HEK293 (cell line): ENCODE measurements around the gene NAALADL2.

Experiments
- CTCF ChIA-PET: fragments of 350-600 bp; formaldehyde crosslinking; extraction: SDS; loops from one replicate; lab custom pipeline; 2021; ENCODE audit warnings: antibody characterized with exemption; lab: Yijun Ruan, JAX
- POLR2A ChIA-PET: fragments of 300-600 bp; formaldehyde crosslinking; extraction: SDS; loops from one replicate; lab custom pipeline; 2020; ENCODE audit warnings: antibody characterized with exemption, inconsistent platforms; lab: Yijun Ruan, JAX
- H3K27ac ChIP-seq: fragments of 200-500 bp; sonication (Bioruptor generic); 2 replicates; pipeline ENCODE4 v1.5.1; 2014; ENCODE audit warnings: low read depth, low read length, control low read depth, inconsistent platforms; ENCODE audit errors: extremely low read depth
- H3K36me3 ChIP-seq, 2 experiments: fragments of 200-500 bp in 1 of 2; sonication (Bioruptor generic) in 1 of 2; 1 replicate in 1 of 2; 2 replicates in 1 of 2; pipeline ENCODE4 v1.5.1; 2014 to 2017; ENCODE audit warnings: inconsistent platforms in 2 of 2, low read length in 2 of 2; ENCODE audit not compliant: control insufficient read depth in 2 of 2, insufficient read depth in 1 of 2
- H3K4me1 ChIP-seq: fragments of 200-500 bp; sonication (Bioruptor generic); 2 replicates; pipeline ENCODE4 v1.5.1; 2014; ENCODE audit warnings: mild to moderate bottlenecking, low read length, inconsistent platforms; ENCODE audit not compliant: control insufficient read depth, insufficient read depth
- H3K4me3 ChIP-seq: 2 replicates; pipeline ENCODE4 v1.5.1; 2011; ENCODE audit warnings: low read depth, mild to moderate bottlenecking, control low read depth, low read length, moderate library complexity
- H3K9me3 ChIP-seq: fragments of 200-500 bp; sonication (Bioruptor generic); 2 replicates; pipeline ENCODE4 v1.5.1; 2014; ENCODE audit warnings: low read depth, low read length, inconsistent platforms; ENCODE audit not compliant: control insufficient read depth, insufficient read depth
- IKZF3 ChIP-seq: fragments of 450-650 bp; IDR thresholded peaks from 2 replicates; pipeline ENCODE4 v1.5.0; 2018; ENCODE audit warnings: missing biosample characterization, mild to moderate bottlenecking, missing genetic modification characterization, moderate library complexity
- ZBTB17 ChIP-seq: fragments of 450-650 bp; formaldehyde crosslinking; IDR thresholded peaks from 2 replicates; pipeline ENCODE4 v1.5.1; 2016; ENCODE audit warnings: missing biosample characterization, missing genetic modification characterization
- ZBTB8A ChIP-seq: fragments of 450-650 bp; formaldehyde crosslinking; IDR thresholded peaks from 2 replicates; pipeline ENCODE4 v1.5.1; 2016; ENCODE audit warnings: missing biosample characterization, missing genetic modification characterization
- ZFP69B ChIP-seq: fragments of 450-650 bp; formaldehyde crosslinking; IDR thresholded peaks from 2 replicates; pipeline ENCODE4 v1.5.1; 2016; ENCODE audit warnings: missing biosample characterization, missing genetic modification characterization
- ZNF112 ChIP-seq: fragments of 450-650 bp; formaldehyde crosslinking; IDR thresholded peaks from 2 replicates; pipeline ENCODE4 v1.5.0; 2017; ENCODE audit warnings: missing biosample characterization, missing genetic modification characterization
- ZNF174 ChIP-seq: fragments of 450-650 bp; formaldehyde crosslinking; IDR thresholded peaks from 2 replicates; pipeline ENCODE4 v1.5.0; 2017; ENCODE audit warnings: missing biosample characterization, mild to moderate bottlenecking, missing genetic modification characterization
- ZNF398 ChIP-seq: fragments of 450-650 bp; formaldehyde crosslinking; IDR thresholded peaks from 2 replicates; pipeline ENCODE4 v1.5.1; 2017; ENCODE audit warnings: missing biosample characterization, missing genetic modification characterization
- ZNF514 ChIP-seq: fragments of 450-650 bp; formaldehyde crosslinking; IDR thresholded peaks from 2 replicates; pipeline ENCODE4 v1.5.1; 2016; ENCODE audit warnings: missing biosample characterization, missing genetic modification characterization
- ZNF692 ChIP-seq: fragments of 450-650 bp; formaldehyde crosslinking; IDR thresholded peaks from 2 replicates; pipeline ENCODE4 v1.5.1; 2016; ENCODE audit warnings: missing biosample characterization, missing genetic modification characterization
- TF ChIP-seq, protein P1 (sequence below): fragments of 450-650 bp; formaldehyde crosslinking; conservative IDR thresholded peaks from 2 replicates; pipeline ENCODE4 v1.5.1; 2016; ENCODE audit warnings: low read depth, missing biosample characterization, missing genetic modification characterization
- TF ChIP-seq, protein P2 (sequence below): fragments of 450-650 bp; formaldehyde crosslinking; IDR thresholded peaks from 2 replicates; pipeline ENCODE4 v1.5.1; 2016; ENCODE audit warnings: missing biosample characterization, missing genetic modification characterization
- TF ChIP-seq, protein P3 (sequence below): fragments of 450-650 bp; IDR thresholded peaks from 2 replicates; pipeline ENCODE4 v1.5.1; 2018; ENCODE audit warnings: missing biosample characterization, missing genetic modification characterization

NAALADL2 gene

DNA sequence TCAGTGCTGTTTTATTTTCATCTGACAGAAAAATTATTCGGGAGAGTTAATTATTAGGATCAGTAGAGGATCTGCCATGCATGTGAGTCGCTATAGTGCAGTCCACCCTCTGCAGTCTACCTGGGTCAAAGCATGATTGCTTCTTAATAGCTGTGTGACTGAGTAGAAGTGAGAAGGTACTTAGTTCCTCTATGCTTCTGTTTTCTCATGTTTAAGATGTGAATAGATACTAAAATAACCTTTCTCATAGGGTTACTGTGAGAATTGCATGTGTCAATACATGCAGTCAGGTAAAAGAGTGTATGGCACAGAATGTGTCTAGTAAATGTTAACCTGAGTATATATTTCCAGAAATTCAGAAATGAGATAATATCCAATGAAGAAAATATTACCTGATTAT is 435.7 kb downstream of the NAALADL2 start:
- H3K27ac ChIP-seq = no peak overlapping the region
- no peak for TF ChIP-seq ZBTB17 (tag by site-specific recombination)
- no peak for TF ChIP-seq ZNF398 (tag by site-specific recombination)
- TF ChIP-seq ZFP69B (tag by site-specific recombination) = no peak
- TF ChIP-seq, protein P1, sequence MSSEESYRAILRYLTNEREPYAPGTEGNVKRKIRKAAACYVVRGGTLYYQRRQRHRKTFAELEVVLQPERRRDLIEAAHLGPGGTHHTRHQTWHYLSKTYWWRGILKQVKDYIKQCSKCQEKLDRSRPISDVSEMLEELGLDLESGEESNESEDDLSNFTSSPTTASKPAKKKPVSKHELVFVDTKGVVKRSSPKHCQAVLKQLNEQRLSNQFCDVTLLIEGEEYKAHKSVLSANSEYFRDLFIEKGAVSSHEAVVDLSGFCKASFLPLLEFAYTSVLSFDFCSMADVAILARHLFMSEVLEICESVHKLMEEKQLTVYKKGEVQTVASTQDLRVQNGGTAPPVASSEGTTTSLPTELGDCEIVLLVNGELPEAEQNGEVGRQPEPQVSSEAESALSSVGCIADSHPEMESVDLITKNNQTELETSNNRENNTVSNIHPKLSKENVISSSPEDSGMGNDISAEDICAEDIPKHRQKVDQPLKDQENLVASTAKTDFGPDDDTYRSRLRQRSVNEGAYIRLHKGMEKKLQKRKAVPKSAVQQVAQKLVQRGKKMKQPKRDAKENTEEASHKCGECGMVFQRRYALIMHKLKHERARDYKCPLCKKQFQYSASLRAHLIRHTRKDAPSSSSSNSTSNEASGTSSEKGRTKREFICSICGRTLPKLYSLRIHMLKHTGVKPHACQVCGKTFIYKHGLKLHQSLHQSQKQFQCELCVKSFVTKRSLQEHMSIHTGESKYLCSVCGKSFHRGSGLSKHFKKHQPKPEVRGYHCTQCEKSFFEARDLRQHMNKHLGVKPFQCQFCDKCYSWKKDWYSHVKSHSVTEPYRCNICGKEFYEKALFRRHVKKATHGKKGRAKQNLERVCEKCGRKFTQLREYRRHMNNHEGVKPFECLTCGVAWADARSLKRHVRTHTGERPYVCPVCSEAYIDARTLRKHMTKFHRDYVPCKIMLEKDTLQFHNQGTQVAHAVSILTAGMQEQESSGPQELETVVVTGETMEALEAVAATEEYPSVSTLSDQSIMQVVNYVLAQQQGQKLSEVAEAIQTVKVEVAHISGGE (tag by site-specific recombination) = no peak
- TF ChIP-seq ZBTB8A (tag by site-specific recombination) = no peak
- TF ChIP-seq ZNF174 (tag by site-specific recombination) = no peak
- no peak for TF ChIP-seq ZNF514 (tag by site-specific recombination)
- no peak for TF ChIP-seq ZNF112
- TF ChIP-seq, protein P2, sequence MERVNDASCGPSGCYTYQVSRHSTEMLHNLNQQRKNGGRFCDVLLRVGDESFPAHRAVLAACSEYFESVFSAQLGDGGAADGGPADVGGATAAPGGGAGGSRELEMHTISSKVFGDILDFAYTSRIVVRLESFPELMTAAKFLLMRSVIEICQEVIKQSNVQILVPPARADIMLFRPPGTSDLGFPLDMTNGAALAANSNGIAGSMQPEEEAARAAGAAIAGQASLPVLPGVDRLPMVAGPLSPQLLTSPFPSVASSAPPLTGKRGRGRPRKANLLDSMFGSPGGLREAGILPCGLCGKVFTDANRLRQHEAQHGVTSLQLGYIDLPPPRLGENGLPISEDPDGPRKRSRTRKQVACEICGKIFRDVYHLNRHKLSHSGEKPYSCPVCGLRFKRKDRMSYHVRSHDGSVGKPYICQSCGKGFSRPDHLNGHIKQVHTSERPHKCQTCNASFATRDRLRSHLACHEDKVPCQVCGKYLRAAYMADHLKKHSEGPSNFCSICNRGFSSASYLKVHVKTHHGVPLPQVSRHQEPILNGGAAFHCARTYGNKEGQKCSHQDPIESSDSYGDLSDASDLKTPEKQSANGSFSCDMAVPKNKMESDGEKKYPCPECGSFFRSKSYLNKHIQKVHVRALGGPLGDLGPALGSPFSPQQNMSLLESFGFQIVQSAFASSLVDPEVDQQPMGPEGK (tag by site-specific recombination) = no peak
- TF ChIP-seq, protein P3, sequence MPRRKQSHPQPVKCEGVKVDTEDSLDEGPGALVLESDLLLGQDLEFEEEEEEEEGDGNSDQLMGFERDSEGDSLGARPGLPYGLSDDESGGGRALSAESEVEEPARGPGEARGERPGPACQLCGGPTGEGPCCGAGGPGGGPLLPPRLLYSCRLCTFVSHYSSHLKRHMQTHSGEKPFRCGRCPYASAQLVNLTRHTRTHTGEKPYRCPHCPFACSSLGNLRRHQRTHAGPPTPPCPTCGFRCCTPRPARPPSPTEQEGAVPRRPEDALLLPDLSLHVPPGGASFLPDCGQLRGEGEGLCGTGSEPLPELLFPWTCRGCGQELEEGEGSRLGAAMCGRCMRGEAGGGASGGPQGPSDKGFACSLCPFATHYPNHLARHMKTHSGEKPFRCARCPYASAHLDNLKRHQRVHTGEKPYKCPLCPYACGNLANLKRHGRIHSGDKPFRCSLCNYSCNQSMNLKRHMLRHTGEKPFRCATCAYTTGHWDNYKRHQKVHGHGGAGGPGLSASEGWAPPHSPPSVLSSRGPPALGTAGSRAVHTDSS (tag by site-specific recombination) = no peak
- no peak for TF ChIP-seq ZNF692 (tag by site-specific recombination)
- no peaks in the 10 kb centered on the region for H3K4me1 ChIP-seq
- H3K4me3 ChIP-seq = no peak overlapping the region
- POLR2A ChIA-PET = no interaction called here
- no peaks in the 10 kb centered on the region for H3K36me3 ChIP-seq
- CTCF ChIA-PET = no interaction called here
- no peaks in the 10 kb centered on the region for H3K9me3 ChIP-seq

DNA sequence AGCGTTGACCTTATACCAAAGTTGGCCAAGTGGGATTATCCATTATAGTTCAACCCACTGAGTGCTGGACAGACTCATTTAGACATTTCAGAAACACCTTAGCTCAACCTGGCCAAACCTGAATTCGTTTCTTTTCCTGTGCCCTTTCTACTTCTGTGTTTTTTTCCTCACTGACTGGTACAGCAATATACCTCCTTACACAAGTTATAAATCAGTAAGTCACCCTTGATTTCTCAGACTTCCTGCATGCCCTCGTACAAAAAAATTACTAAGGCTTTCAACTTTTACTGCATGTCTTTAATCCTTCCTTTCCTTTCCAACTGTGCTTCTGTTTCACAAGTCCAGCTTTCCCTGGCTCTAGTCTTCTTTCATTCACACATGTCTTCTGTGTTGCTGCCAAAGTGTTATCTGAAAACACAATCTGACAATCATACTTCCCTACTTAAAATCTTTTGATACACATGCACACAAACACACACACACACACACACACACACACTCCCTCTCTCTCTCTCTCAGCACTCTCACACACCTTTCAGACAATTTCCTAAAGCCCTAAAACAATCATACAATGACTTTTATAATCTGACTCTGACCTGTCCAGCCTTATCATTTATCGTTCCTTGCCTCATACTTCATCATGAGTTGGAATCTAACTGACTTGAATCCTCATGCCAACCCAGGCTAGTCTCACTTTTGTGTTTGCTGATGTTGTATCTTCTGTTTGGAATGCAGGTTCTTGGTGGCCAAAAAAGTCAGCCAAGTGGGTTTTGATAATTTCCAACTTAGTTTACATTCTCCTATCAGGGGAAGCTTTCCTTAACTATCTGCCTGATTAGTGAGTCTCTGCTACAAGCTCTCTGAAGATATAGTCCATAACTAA is 436.4 kb downstream of the NAALADL2 start:
- H3K27ac ChIP-seq = no peak overlapping the region
- CTCF ChIA-PET = no interaction called here
- no peaks in the 10 kb centered on the region for H3K9me3 ChIP-seq
- no peaks in the 10 kb centered on the region for H3K4me1 ChIP-seq
- H3K36me3 ChIP-seq = no peaks in the 10 kb centered on the region
- H3K4me3 ChIP-seq = no peak overlapping the region
- no peak for TF ChIP-seq IKZF3 (tag by site-specific recombination)
- POLR2A ChIA-PET = no interaction called here
